ENCODE measurements around the gene KLF9. TPM values are rescaled to one million over a fixed set of nuclear protein-coding genes. Genes with fewer than 3 reads are reported as not detected.

KLF9 gene
- polyA plus RNA-seq, 1 of the 3 experiments (the other 2 are of a cell fraction), result 5.8 TPM

DNA sequence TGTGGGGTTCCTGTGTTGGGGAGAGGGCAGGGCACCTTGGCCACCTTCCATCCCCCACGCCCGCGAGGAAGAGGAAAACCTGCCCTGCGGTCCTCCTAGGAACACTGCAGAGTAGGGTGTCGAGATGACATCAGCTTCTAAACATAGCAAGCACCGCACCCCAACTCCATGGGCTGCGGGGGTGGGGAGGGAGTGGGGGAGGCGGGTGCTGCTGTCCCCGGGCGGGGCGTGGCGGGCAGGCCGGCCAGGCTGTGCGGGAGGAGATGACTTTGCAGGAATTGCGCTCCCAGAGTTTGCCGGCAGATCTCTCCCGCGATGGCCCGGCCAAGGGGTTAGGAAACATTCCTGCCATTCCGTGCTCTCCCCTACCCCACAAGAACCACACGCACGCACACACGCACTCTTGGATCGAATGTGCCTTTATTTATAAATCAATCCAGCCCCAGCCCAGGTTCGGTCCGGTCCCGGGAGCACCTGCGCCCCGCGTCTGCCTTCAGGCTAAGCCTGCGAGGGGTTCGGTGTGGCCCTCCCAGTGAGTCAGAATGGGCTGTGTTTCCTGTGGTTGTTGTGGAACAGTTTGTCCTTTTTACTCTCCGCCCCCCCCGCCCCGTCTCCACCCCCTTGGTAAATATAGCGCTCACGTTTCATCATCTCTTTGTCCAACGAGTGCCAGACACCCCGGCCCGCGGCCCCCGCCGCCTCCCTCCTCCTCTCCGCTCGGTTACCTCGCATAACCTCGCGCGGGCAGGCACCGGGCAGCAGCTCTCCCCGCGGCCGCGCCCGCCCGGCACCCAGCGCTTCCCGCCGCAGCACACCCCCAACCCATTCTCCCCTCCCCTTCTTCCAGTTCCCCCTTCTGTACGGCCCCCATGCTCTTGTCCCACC, 5.3 kb upstream of the KLF9 start:
- CTCF ChIA-PET, result interaction anchor here (1.8 kb wide), 1 partner anchor 65 kb away, joined by 7 read pairs; no protein-coding TSS in a partner anchor
- peaks cover 45% of the 10 kb centered on the region for H3F3A ChIP-seq (replicated peaks; ENCODE audit: insufficient read depth)
- peak; percentile 54; the same call in 1 of the 2 replicates for TF ChIP-seq TCF12 (IDR thresholded peaks at IDR 0.05)
- no peak for TF ChIP-seq RFX5 (IDR thresholded peaks at IDR 0.05; ENCODE audit: low read length)
- peak; percentile 53 for TF ChIP-seq JUND (IDR thresholded peaks at IDR 0.05)
- peak; percentile 24 for TF ChIP-seq CTCF (IDR thresholded peaks at IDR 0.05)
- no peak for TF ChIP-seq YY1 (IDR thresholded peaks at IDR 0.05; ENCODE audit: low read depth)
- peak; percentile 95 for TF ChIP-seq POLR2AphosphoS5 (IDR thresholded peaks at IDR 0.05; ENCODE audit: low read depth, low read length)
- no peak for TF ChIP-seq RAD21 (IDR thresholded peaks at IDR 0.05; ENCODE audit: low read length)
- no peak; the same call in 1 of the 2 replicates for TF ChIP-seq RCOR1 (IDR thresholded peaks at IDR 0.05; ENCODE audit: low read length)
- TF ChIP-seq GATA2 (CRISPR knock-in tag; IDR thresholded peaks at IDR 0.05), result no peak
- TF ChIP-seq, protein P1, sequence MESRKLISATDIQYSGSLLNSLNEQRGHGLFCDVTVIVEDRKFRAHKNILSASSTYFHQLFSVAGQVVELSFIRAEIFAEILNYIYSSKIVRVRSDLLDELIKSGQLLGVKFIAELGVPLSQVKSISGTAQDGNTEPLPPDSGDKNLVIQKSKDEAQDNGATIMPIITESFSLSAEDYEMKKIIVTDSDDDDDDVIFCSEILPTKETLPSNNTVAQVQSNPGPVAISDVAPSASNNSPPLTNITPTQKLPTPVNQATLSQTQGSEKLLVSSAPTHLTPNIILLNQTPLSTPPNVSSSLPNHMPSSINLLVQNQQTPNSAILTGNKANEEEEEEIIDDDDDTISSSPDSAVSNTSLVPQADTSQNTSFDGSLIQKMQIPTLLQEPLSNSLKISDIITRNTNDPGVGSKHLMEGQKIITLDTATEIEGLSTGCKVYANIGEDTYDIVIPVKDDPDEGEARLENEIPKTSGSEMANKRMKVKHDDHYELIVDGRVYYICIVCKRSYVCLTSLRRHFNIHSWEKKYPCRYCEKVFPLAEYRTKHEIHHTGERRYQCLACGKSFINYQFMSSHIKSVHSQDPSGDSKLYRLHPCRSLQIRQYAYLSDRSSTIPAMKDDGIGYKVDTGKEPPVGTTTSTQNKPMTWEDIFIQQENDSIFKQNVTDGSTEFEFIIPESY (IDR thresholded peaks at IDR 0.05; ENCODE audit: borderline replicate concordance, low read depth), result peak; percentile 51; the same call in 1 of the 2 replicates
- TF ChIP-seq GABPA (IDR thresholded peaks at IDR 0.05; ENCODE audit: low read depth), result no peak
- no peak for TF ChIP-seq SIN3A (IDR thresholded peaks at IDR 0.05; ENCODE audit: borderline replicate concordance, low read depth, low read length)
- TF ChIP-seq, protein P2, sequence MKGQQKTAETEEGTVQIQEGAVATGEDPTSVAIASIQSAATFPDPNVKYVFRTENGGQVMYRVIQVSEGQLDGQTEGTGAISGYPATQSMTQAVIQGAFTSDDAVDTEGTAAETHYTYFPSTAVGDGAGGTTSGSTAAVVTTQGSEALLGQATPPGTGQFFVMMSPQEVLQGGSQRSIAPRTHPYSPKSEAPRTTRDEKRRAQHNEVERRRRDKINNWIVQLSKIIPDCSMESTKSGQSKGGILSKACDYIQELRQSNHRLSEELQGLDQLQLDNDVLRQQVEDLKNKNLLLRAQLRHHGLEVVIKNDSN (IDR thresholded peaks at IDR 0.05; ENCODE audit: borderline replicate concordance, low read depth), result no peak
- peak; percentile 22 to 44; a peak in 2 of 4 replicates for TF ChIP-seq EP300 (IDR thresholded peaks at IDR 0.05; ENCODE audit: borderline replicate concordance in 1 of 2, low read depth in 1 of 2, low read length in 1 of 2)
- TF ChIP-seq NFIC (IDR thresholded peaks at IDR 0.05; ENCODE audit: borderline replicate concordance), result peak; percentile 40; the same call in 1 of the 2 replicates
- TF ChIP-seq FOXM1 (IDR thresholded peaks at IDR 0.05; ENCODE audit: low read depth), result 0 out of 2 replicates have a peak, but pooled peaks have one; percentile 12
- peak; percentile 76; the same call in 1 of the 2 replicates for TF ChIP-seq TAF1 (IDR thresholded peaks at IDR 0.05; ENCODE audit: borderline replicate concordance, low read depth, low read length)
- TF ChIP-seq, protein P3, sequence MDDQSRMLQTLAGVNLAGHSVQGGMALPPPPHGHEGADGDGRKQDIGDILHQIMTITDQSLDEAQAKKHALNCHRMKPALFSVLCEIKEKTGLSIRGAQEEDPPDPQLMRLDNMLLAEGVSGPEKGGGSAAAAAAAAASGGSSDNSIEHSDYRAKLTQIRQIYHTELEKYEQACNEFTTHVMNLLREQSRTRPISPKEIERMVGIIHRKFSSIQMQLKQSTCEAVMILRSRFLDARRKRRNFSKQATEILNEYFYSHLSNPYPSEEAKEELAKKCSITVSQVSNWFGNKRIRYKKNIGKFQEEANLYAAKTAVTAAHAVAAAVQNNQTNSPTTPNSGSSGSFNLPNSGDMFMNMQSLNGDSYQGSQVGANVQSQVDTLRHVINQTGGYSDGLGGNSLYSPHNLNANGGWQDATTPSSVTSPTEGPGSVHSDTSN (IDR thresholded peaks at IDR 0.05), result no peak; the same call in none of the 2 replicates
- TF ChIP-seq, protein P4, sequence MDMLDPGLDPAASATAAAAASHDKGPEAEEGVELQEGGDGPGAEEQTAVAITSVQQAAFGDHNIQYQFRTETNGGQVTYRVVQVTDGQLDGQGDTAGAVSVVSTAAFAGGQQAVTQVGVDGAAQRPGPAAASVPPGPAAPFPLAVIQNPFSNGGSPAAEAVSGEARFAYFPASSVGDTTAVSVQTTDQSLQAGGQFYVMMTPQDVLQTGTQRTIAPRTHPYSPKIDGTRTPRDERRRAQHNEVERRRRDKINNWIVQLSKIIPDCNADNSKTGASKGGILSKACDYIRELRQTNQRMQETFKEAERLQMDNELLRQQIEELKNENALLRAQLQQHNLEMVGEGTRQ (IDR thresholded peaks at IDR 0.05; ENCODE audit: borderline replicate concordance, low read depth, low read length), result no peak
- no peak for TF ChIP-seq SMC3 (IDR thresholded peaks at IDR 0.05; ENCODE audit: low read depth, low read length)
- TF ChIP-seq CHD2 (IDR thresholded peaks at IDR 0.05; ENCODE audit: low read length, partially characterized antibody), result peak; percentile 14
- peak; percentile 89 for TF ChIP-seq MEF2A (IDR thresholded peaks at IDR 0.05; ENCODE audit: borderline replicate concordance, low read depth)
- TF ChIP-seq NRF1 (IDR thresholded peaks at IDR 0.05; ENCODE audit: low read depth, low read length), result no peak
- peak; percentile 19; the same call in 1 of the 2 replicates for TF ChIP-seq MXI1 (IDR thresholded peaks at IDR 0.05; ENCODE audit: low read depth, low read length)
- TF ChIP-seq EZH2phosphoT487 (IDR thresholded peaks at IDR 0.05; ENCODE audit: borderline replicate concordance, low read depth), result no peak
- no peak for TF ChIP-seq FOXJ3 (CRISPR knock-in tag; IDR thresholded peaks at IDR 0.05)
- peak; percentile 93 for TF ChIP-seq RXRA (IDR thresholded peaks at IDR 0.05; ENCODE audit: borderline replicate concordance, low read depth)

More for the DNA sequence above, 5.3 kb upstream of the KLF9 start:
- Histone ChIP-seq H3K9me2 (no peaks in the 10 kb centered on the region), H3K36me3 (replicated peaks in 1 of 2; ENCODE audit: control insufficient read depth in 1 of 2, insufficient read depth in 2 of 2, low read length in 1 of 2) (no peaks in the 10 kb centered on the region), H4K20me1 (ENCODE audit: insufficient read depth) (no peaks in the 10 kb centered on the region), H3K79me2 (ENCODE audit: insufficient read depth) (no peaks in the 10 kb centered on the region), H3K4me2 (peak overlapping the region; percentile 80), H3K27me3 (ENCODE audit: insufficient read depth) (no peaks in the 10 kb centered on the region), H3K4me3 (ENCODE audit: low read depth in 2 of 2, low read length in 1 of 2) (peak overlapping the region; percentile 59 to 73), H3K27ac (ENCODE audit: low read depth in 2 of 2, low read length in 1 of 2) (peak overlapping the region; percentile 99 to 100), H3K9me3 (no peaks in the 10 kb centered on the region), H2AFZ (ENCODE audit: low read depth) (no peak overlapping the region), H3K4me1 (ENCODE audit: control insufficient read depth in 1 of 2, insufficient read depth in 2 of 2, low read depth in 1 of 2, low read length in 1 of 2) (peaks cover 17 to 21% of the 10 kb centered on the region in 2 experiments), H3K9ac (peak overlapping the region; percentile 98)
- peak; percentile 85 for DNase-seq
- POLR2A ChIA-PET, result interaction anchor here (0.6 to 4.0 kb wide), 15 partner anchors 8 to 182 kb away, joined by 3 to 20 read pairs (median 4); no protein-coding TSS in a partner anchor
- 1% methylated on average over 50 of the region's 60 CpGs for WGBS (ENCODE audit: low lambda C conversion rate)
